ENCODE data around the gene GRB10.

- TF ChIP-seq CTCF (IDR thresholded peaks at IDR 0.05) (no peak), POLR2A (IDR thresholded peaks at IDR 0.05) (no peak)
These were observed 6.9 kb downstream of the GRB10 start for GRCh38 chr7:50775836-50776235.

Measured in Peyer's patch (tissue), 4 donors.